M059J (cell line): ENCODE measurements around the gene MPRIP. TPM values are rescaled to one million over a fixed set of nuclear protein-coding genes. Genes with fewer than 3 reads are reported as not detected.

Experiments
- DNase-seq: peaks from one replicate; pipeline ENCODE4 v3.0.0-alpha.2; 2012; ENCODE audit warnings: low read depth
- total RNA-seq: library from RNA; depleted of rRNA; stranded (reverse); fragments of >200 nt; shearing (Covaris generic); gene quantifications from 2 replicates; pipeline ENCODE4 v1.2.3, GENCODE V29; 2014

MPRIP gene
- total RNA-seq, 1 experiment from 2014 or later: 127 TPM

- DNase-seq: no peak
Measured at GRCh38 chr17:17165666-17166308, 123.5 kb downstream of the MPRIP start.

DNA sequence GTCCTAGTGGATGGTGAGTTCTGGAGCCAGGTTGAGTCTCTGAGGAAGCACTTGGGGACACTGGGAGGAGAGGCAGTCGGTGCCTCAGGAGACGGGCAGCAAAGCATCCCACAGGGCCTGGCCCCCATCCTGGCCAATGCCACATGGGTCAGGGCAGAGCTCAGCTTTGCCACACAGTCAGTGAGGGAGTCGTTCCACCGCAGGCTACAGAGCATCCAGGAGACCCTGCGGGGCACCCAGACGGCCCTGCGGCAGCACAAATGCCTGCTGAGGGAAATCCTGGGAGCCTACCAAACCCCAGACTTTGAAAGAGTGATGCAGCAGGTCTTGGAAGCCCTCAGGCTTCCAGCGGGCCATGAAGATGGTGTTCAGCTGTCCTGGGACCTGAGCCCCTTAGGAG lies 124.2 kb downstream of the MPRIP start:
- DNase-seq: no peak

- DNase-seq: no peak
Measured at GRCh38 chr17:17167356-17167755, 125.1 kb downstream of the MPRIP start.

GRCh38 chr17:17167986-17168385 lies 125.7 kb downstream of the MPRIP start:
- no peak for DNase-seq

DNA sequence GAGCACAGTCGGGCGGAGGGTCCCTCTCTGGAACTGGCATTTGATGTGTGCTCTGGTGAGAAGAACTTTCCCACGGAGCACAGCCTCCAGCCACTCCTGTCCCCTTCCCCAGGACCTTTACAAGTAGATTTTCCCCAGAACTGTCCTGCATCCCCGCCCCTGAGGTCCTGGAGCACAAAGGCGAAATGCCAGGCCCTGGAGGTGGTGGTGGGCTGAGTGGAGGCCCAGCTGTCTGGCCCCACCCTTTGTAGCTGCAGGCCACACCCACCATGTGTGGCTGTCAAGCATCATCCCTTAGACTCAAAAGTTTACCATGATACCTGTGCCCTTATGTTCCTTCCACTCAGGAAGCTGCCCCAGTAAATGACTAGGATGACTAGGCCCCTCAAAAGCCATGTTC lies 126.1 kb downstream of the MPRIP start:
- no peak for DNase-seq

DNA sequence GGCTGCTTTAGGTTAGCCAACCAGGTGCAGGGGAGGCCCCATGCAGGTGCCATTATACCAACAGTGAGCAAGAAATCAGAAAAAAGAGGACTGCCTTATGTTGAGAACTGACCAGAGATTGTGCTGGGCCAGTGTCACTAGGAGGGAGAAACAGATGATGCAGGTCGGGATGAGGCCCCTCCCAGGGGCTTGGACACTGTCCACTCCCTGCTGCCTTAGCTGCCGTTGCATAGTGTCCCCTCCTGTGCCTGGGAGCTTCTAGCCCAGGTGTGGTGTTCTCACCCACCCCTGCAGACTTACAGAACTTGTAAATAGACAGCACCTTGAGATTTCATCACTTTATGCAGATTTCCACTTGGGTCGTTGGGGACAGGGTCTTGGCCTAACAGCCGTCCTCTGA lies 127.1 kb downstream of the MPRIP start:
- no peak for DNase-seq

DNA sequence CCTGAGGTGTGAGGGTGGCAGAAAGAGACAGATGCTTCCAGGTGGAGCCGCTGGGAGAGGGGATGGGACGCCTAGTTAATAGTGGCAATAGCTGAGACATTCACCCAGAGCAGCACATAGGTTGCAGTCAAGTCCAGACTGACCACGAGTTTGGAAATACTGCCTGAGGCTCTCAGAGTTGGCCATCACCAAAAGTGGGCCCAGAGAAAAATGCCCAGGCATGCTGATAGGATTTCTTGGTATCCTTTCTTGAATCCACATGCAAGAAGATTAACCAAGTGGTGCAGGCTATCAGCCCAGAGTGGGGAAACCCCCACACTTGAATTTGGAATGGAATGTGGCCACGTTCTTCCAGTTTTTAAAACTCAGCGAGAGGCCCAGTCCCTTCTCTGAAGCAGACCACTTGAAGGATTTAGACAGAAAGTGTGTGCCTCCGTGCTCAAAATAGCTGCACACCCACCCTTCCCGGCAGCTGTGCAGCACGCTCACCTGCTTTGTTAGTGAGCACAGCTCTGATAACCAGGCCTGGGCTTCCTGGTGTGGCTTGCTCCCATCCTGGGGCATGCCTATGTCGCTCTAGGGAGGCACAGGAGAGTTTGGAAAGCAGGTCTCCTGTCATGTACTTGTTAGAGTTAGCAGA lies 128.2 kb downstream of the MPRIP start:
- peak; percentile 17 for DNase-seq

DNA sequence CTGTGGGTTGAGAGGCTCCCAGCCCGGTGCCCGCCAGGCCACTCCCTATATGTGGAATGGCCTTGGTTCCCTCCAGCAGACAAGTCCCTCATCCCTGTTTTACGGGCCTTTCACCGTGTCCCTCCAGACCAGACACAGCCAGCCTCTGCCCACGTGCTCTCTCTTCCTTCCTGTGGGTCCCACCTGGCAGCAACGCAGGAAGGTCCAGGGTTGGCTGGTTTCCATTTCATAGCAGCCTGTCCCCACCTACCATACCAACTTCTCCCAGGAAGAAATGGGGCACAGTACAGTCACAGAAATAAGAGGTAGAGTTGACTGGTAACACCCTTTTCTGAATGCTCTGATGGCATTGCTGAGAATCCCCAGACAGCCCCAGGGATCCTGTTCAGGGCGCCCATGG lies 128.9 kb downstream of the MPRIP start:
- DNase-seq: no peak

DNA sequence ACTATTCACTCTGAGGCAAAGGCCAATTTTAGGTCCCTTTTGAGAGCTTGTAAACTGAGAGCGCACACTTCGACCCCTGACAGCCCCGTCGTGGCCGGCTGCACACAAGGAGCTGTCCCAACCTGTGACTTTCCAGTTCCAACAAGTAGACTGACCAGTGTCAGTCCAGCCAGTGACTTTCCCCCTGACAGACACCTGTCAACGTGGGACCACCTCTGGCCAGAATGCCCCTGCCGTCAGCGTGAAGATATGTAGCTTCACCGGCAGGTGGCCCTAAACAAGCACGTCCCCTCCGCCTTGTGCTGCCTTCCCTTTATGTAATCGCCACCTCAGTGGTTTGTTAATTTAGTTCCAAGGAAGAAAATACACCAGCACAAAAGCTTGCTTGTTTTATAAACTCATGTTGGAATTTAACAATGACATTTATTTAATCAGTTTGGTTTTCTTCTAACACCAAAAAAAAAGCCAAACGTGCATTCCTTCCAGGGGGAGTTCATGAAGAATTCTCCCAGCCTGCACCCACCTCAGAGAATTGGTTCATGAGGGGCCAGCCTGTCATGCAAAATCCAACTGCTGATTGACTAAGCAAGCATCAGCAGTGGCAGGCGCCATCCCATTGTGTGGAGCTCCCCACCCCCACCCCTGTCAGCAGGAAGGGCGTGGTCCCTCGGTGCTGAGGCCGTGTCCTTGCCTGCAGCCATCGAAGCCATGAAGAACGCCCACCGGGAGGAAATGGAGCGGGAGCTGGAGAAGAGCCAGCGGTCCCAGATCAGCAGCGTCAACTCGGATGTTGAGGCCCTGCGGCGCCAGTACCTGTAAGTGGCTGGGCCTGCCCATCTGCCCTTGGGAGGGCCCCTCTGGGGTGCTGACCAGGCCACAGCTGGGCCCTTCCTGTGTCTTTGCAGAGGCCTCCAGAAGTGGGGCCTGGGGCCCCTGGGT lies 130.0 kb downstream of the MPRIP start:
- DNase-seq: no peak

DNA sequence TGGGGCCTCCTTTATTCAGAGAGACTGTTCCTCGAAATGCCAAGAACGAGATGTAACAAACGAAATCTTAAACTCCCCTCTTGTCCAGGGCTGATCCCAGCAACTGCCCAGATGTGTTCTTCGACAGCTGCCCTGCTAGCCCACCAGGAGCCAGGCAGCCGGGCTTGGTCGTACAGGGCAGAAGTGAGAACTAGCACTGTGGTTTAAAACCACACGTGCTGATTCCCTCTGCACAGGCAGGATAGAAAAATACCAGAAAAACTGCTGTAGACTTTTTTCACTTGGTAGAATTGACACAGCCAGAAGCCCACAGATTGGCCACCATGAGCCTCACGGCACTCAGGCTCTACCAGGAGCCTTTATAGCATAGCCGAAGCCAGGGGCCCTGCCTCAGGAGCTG lies 130.7 kb downstream of the MPRIP start:
- DNase-seq: no peak

DNA sequence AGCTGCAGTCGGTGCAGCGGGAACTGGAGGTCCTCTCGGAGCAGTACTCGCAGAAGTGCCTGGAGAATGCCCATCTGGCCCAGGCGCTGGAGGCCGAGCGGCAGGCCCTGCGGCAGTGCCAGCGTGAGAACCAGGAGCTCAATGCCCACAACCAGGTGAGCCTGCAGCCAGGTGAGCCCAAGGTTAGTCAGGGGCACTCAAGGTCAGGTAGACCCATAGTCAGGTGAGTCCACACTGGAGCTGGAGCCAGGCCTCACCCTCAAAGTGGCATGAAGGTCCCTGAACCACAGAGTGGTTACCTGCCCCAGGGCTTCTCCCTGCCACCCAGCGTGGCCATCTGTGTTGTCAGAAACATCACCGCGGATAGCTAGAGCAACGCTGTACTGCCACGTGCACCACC lies 131.7 kb downstream of the MPRIP start:
- DNase-seq: no peak

- no peak for DNase-seq
Measured at GRCh38 chr17:17175340-17175739, 133.1 kb downstream of the MPRIP start.

GRCh38 chr17:17175917-17176316 lies 133.7 kb downstream of the MPRIP start:
- no peak for DNase-seq

DNA sequence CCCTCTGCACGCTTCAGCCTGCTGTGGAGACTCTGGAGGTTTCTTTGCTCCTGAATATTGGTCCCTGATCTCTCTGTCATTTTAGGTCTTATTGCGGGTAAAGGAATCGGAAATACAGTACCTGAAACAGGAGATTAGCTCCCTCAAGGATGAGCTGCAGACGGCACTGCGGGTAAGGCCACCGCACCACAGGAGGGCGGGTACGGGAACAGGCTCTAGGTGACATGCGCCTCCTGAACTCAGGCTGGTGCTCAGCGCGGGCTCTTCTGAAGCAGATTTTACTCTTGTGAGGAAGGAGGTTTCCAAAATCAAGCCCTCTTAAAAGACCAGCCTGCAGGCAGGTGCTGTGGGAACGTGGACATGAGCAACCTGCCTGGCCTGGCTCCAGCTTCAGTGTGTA lies 134.1 kb downstream of the MPRIP start:
- DNase-seq: no peak

DNA sequence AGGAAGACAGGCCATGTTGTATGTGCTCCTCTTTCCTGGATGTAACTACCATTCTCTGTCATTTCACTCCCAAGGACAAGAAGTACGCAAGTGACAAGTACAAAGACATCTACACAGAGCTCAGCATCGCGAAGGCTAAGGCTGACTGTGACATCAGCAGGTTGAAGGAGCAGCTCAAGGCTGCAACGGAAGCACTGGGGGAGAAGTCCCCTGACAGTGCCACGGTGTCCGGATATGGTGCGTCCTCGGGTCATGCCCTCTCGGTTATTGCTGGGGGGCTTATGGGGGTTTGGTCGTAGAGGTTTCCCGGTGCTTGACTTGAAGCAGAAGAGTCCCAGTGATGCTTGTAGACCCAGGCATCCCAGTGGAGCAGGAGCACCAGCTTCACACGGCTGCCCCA lies 134.9 kb downstream of the MPRIP start:
- DNase-seq: no peak

DNA sequence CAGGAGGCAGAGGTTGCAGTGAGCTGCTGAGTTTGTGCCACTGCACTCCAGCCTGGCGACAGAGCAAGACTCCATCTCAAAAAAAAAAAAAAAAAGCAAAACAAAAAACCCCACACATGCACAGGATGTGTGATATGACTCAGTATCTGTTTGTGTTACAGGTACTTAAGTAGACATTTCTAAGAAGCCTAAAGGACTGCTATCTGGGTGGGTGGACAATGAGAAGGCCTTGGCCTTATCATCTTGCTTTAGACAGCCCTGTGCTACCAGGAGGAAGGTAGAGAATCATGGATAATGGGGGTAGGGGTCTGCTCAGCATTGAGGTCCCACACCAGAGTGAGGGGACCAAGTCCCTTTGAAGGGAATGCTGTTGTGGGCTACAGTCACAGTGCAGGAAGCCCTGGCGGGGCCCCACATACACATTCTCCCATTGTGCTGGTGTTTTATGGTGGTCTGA lies 137.1 kb downstream of the MPRIP start:
- DNase-seq: peak; percentile 20

- DNase-seq: no peak
Measured at GRCh38 chr17:17180141-17180603, 137.9 kb downstream of the MPRIP start.

DNA sequence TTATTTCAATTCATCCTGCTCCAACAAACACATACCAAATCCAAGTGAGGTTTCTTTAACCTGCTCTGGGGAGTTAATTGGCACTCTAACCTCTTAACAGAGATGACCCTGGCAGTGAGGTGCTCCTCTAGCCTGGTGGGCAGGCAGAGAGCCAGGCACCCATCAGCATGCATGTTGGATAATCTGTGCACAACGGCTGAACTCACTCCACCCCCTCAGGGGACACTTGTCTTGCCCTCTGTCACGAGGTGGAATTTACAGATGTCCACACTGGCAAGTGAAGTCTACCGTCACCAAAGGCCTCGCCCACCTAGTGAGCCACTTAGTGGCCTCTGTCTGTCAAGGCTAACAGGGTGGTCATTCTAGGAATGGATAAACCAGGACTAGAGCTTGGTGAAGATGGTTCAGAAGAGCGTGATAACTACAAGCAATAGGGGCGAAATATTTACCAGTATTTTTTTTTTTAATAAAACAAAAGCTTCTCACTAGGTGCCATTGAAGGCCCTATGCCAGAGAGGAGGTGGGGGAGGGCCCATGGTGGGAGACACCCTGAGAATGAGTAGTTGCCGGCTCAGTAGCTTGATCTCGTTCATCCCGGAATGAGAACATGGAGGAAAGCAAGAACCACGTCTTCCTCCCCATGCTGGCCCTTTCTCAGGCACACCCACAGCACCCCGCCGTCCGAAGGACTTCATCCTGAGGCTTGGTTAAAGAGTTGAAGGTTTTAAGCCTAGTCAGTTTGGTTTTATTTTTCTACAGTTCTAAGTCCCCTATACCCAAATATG lies 138.7 kb downstream of the MPRIP start:
- DNase-seq: no peak

GRCh38 chr17:17181666-17182597 lies 139.7 kb downstream of the MPRIP start:
- DNase-seq: no peak

- no peak for DNase-seq
Measured at GRCh38 chr17:17182598-17183136, 140.4 kb downstream of the MPRIP start.
